T-helper 1 cell (primary cell): ENCODE data around the gene ANKH.
A peak's percentile ranks its signal among the peaks of the same experiment; 100 is the strongest.
"Not testable (repeated sequence)": the region's sequence is repeated elsewhere in the genome, so short reads cannot be mapped to it uniquely, and the experiment has no call there.

Source experiments
- DNase-seq, 5 donors: peaks; one replicate each; pipeline ENCODE4 v3.0.0-alpha.2; 2012 to 2020

The ANKH gene

GRCh38 chr5:14882658-14883580, 11.3 kb upstream of the ANKH start:
- no peak for DNase-seq

DNA sequence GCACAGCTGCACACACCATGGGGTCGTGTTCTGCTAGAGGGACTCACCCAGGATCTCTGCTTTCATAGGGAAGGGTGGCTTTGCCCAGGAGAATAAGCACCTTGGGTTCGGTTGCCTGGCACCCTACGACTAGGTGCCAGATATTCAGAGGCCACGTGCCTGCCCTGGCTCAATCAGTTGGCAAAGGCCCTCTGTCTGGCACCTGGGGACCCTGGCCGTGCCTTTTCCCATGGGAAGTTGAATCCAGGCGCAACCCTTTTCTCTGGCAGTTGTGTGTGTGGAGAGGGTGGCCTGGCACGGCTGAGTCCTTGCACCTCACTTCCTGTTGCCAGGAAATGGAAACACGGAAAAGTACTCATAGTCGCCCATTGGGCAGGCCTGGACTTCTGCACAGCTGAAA, 10.2 kb upstream of the ANKH start:
- no peak for DNase-seq

DNA sequence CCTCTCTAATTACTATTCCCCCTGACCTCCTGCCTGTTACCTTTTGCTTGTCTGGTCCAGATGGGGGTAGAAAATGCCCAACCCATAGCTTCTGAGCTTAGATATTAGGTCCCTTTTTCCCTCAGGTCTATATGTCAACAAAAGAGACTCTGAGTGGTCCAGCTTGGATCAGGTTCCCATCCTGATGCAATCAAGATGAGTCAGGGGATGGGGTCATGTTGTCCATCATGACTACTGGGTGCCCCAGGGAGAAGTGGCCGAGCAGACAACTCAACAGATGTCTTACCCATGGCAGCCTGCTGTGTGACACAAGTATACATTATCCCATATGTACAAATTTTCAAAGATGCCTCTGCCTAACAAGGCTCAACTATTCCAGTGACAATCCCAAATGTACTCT, 9.1 kb upstream of the ANKH start:
- no peak for DNase-seq

DNA sequence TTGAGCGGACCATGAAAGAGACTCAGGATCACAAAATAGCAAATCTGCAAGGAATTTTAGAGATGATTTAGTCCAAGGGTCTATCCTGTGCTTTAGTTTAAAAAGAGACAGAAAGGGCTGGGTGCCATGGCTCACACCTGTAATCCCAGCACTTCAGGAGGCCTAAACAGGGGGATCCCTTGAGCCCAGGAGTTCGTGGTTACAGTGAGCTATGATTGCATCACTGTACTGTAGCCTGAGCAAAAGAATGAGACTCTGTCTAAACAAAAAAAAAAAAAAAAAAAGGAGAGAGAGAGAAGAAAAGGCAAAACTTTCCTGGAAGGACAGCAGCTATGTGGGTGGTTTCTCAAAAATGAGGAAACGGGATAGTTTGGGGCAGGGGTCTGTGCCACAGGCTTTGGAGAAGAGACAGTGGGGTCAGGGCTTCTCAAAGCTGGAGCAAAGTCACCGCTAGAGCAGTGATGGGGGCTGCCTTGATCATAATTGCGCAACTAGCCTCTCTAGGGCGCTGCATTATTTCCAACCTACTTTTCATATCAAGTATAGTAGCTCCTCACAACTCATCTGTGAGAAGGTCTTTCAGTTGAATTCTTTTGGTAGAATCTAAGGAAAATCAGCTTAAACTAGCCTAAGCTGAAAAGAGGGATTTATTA, 8.5 kb upstream of the ANKH start:
- no peak for DNase-seq

DNA sequence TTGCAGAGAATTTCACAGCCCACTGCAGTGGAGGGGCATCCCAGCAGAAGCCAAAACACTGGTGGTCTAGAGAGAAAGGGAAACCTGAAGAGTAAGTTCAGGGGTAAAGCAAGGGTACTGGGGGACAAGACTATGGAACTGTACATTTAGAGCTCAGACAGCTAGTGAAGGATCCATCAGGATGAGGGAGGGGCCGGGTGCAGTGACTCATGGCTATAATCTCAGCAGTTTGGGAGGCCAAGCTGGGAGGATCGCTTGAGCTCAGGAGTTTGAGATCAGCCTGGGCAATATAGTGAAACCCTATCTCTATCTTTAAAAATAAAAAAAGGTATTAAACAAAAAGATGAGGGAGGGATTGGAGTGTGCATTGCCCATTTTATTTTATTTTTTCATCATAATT, 7.8 kb upstream of the ANKH start:
- no peak for DNase-seq

DNA sequence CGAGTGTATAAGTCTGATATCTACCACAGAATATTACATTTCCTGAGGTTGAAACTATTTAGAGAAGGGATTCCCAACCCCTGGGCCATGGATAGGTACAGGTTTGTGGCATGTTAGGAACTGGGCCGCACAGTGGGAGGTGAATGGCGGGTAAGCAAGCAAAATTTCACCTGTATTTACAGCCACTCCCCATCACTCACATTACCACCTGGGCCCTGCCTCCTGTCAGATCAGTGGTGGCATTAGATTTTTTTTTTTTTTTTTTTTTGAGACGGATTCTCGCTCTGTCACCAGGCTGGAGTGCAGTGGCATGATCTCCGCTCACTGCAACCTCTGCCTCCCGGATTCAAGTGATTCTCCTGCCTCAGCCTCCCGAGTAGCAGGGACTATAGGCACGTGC, 6.6 kb upstream of the ANKH start:
- DNase-seq: not testable (repeated sequence)

GRCh38 chr5:14876095-14876494, 4.5 kb upstream of the ANKH start:
- DNase-seq: no peak

GRCh38 chr5:14873790-14874189, 2.2 kb upstream of the ANKH start:
- DNase-seq: no peak

- no peak for DNase-seq
These were observed 1.5 kb upstream of the ANKH start for GRCh38 chr5:14873093-14873492.

GRCh38 chr5:14872070-14872989, 752 bp upstream of the ANKH start:
- peak; percentile 26 to 67 (median 48) for DNase-seq

- peak; percentile 34 to 75 (median 56) for DNase-seq
These were observed 1.0 kb downstream of the ANKH start for GRCh38 chr5:14870337-14871213.

DNA sequence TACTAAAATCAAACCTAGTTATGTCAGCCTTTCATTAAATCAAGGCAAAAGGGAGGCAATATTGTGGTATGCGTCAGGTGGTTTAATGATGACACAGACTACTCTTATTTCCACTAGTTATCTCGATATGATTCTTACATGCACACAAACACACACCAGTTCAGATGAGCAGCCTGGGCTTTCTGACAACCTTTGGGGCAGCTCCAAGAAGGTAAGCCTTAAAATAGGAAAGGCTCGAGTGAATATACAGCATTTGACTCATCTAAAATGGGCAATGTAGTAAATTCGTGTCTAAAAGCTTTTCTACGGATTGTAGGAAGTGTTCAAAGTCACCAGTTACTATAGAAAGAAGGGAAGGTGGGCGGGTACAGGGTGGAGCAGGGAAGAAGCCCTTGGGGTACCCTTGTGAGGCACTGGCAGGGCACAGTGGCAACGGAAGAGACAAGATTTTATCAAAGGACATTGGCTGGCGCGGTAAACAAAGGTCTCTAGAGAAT, 1.9 kb downstream of the ANKH start:
- DNase-seq: peak in 1 of 5 donors; percentile 63

DNA sequence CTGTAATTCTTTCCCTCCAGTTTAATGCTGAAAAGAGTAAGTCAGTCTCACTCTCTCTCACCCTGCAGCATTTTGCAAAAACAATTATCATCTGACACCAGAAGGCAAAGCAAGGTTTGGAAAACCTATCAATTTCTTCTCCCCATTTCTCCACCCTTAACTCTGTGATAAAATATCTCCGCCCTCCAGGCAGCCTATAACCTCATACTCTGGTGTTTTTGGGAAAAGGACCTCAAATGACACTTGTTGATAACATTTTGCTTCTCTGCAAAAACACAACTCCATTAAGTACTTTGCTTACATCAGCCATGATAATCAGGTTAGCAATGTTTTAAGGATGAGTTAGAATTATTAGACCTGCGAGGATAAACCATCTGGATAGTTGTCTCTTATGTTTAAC, 2.3 kb downstream of the ANKH start:
- DNase-seq: no peak

DNA sequence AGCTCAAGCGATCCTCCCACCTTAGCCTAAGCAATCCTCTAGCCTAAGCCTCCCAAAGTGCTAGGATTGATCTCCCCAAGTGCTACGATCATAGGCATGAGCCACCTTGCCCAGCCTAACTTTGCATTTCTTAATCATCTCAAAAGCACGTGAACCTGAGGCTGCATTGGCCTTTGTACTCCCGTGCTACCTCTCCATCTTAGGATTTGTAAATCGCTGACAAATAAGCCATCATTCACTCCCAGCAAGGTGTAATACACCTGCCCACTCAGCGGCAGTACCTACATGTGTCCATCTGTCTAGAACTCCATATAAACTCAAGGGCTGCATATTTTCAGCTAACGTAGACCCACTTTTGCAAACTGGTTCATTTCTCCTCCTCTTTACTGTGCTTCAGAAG, 2.8 kb downstream of the ANKH start:
- DNase-seq: no peak

- DNase-seq: no peak
These were observed 7.3 kb downstream of the ANKH start for GRCh38 chr5:14864181-14864812.

- DNase-seq: no peak
These were observed 8.5 kb downstream of the ANKH start for GRCh38 chr5:14863105-14863504.

DNA sequence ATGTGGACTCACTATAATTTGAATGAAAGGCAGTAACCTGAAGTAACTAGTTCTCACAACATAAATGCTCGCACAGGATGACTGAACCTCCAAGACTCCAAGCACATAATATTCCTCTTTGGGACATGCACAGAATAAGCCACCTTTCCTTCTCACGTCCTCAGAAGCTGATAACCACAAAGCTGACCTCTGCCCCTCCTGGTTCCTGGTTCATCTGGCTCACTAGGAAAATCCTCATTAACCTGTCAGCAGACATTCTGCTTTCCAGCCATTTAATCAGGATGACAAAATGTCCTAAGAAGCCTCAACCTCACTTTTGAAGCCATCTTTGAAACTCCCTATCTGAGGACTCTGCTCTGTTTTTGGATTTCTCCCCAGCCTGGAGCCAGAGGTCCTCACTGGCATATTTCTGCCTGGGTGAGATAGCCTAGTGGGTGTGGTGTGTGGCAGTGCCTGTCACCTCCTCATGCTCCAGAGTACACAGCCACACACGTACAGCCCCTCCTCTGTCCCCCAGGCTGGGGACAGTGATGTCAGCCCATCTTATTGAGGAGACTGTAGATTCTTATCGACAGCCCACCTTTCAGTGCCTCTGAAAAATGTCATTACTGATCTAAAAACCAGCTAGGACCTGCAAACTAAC, 10.3 kb downstream of the ANKH start:
- no peak for DNase-seq

DNA sequence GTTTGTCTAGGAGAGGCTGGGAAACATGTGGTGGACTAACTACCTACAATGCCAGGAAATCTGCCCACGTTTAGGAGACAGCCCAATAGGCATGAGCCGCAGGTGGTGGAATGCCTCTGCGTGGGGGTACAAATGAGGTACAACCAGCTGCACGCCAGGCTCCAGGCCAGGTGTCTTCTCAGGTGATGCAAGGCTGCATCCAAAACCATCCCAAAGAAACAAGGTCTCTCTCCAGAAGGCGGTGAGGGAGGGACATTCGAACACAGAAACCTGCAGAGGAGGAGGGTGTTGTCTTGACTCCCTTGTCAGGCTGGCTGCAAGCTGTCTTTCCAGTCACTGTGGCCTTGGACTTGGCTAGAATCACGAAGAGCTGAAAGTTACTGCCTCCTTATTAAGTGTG, 11.6 kb downstream of the ANKH start:
- DNase-seq: no peak

- DNase-seq: no peak
These were observed 12.4 kb downstream of the ANKH start for GRCh38 chr5:14859150-14859549.

DNA sequence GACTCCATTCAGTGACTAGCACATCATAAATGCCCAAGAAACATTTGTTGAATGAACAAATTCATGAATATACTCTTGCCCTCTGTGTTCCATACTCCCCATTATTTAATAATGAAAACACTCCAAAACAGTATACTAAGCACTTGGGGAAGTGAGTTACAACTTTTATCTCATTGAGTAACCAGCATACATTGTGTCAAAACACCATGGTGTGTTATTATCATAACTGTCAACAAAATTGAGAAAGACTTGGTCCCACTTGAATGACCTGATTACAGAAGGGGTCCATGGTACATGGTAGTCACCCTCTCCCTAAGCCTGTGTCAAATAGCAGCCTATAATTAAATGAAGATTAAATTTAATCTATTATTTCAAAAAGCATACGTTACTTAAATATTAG, 16.2 kb downstream of the ANKH start:
- DNase-seq: no peak

DNA sequence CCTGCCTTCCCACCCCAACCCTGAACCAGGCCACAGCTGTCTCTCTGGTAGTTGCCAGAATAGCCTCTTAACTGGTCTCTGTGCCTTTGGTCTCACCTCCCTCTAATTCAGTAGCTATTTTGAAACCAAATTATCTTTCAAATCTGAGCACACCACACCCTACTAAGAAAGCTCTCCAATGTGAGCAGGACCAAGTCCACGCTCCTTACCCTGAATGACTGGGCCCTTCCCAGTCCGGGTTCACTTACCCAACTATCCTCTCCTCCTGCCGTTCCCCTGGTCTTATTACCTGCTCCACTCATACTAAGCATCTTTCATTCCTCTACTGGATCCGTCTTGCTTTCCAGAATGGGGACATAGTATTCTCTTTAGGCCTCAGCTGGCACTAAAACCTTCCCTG, 16.8 kb downstream of the ANKH start:
- DNase-seq: no peak
